Lower leg skin (tissue), 3 donors: Measurements from ENCODE around the gene DMD.

Experiments used
- POLR2A ChIP-seq, 2 donors: fragments of 450-650 bp; IDR thresholded peaks; one replicate each; pipeline ENCODE4 v1.6.1; 2016 to 2017; ENCODE audit warnings: antibody characterized with exemption in 2 of 2, mild to moderate bottlenecking in 1 of 2, moderate library complexity in 1 of 2
- TF ChIP-seq, protein P1 (sequence below), 3 donors: fragments of 450-650 bp; IDR thresholded peaks; one replicate each; pipeline ENCODE4 v1.5.1; 2016; ENCODE audit warnings: antibody characterized with exemption in 3 of 3, mild to moderate bottlenecking in 3 of 3, moderate library complexity in 2 of 3

DNA sequence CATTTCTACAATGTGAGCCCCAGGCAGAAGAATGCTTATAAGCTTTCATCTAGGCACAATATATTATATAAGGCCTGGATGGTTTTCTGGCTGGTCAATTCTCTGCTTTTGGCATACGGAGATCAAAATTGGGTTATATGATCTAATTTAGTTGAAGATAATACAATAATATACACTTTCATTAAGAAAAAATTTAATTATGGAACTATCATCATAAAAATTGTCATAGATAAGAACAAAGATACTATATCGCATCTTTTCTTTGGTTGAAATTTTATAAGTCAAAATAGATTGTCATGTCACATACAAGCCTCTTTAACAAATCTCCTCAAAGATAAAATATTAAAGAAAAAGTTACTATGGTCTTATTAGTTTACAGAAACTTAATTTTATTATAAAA lies 17.1 kb downstream of the DMD start:
- TF ChIP-seq, protein P1, sequence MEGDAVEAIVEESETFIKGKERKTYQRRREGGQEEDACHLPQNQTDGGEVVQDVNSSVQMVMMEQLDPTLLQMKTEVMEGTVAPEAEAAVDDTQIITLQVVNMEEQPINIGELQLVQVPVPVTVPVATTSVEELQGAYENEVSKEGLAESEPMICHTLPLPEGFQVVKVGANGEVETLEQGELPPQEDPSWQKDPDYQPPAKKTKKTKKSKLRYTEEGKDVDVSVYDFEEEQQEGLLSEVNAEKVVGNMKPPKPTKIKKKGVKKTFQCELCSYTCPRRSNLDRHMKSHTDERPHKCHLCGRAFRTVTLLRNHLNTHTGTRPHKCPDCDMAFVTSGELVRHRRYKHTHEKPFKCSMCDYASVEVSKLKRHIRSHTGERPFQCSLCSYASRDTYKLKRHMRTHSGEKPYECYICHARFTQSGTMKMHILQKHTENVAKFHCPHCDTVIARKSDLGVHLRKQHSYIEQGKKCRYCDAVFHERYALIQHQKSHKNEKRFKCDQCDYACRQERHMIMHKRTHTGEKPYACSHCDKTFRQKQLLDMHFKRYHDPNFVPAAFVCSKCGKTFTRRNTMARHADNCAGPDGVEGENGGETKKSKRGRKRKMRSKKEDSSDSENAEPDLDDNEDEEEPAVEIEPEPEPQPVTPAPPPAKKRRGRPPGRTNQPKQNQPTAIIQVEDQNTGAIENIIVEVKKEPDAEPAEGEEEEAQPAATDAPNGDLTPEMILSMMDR (IDR thresholded peaks at IDR 0.05) = no peak
- no peak for TF ChIP-seq POLR2A (IDR thresholded peaks at IDR 0.05)
